Amniotic epithelial cell (primary cell): ENCODE data around the gene ZMYM2.
"Not testable (repeated sequence)": the region's sequence is repeated elsewhere in the genome, so short reads cannot be mapped to it uniquely, and the experiment has no call there.

Source experiments
- DNase-seq: peaks from one replicate; pipeline ENCODE4 v3.0.0-alpha.2; 2010; ENCODE audit warnings: low read depth

Gene ZMYM2

DNA sequence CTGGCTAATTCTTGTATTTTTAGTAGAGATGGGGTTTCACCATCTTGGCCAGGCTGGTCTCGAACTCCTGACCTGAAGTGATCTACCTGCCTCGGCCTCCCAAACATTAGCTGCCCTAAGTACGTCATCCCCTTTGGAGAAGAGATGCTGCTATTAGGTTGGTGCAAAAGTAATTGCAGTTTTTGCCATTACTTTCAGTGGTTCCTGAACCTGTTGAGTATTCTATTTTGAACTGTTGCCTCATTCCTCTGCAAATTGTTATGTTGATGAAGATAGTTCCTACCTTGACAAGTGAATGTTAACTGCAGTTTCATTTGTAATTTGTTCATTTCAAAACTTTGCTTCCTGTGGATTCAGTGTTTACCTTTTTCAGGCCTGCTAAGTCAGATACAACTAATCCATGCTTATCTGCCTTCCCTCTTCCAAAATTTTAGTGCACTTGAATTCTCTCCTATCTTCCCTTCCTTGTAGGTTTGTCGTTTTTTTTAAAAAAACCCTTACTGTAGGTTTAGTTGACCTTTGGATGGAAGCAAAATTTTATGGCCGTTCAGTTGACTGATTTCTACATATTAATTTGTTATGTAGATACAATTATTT lies 24.0 kb downstream of the ZMYM2 start:
- no peak for DNase-seq

DNA sequence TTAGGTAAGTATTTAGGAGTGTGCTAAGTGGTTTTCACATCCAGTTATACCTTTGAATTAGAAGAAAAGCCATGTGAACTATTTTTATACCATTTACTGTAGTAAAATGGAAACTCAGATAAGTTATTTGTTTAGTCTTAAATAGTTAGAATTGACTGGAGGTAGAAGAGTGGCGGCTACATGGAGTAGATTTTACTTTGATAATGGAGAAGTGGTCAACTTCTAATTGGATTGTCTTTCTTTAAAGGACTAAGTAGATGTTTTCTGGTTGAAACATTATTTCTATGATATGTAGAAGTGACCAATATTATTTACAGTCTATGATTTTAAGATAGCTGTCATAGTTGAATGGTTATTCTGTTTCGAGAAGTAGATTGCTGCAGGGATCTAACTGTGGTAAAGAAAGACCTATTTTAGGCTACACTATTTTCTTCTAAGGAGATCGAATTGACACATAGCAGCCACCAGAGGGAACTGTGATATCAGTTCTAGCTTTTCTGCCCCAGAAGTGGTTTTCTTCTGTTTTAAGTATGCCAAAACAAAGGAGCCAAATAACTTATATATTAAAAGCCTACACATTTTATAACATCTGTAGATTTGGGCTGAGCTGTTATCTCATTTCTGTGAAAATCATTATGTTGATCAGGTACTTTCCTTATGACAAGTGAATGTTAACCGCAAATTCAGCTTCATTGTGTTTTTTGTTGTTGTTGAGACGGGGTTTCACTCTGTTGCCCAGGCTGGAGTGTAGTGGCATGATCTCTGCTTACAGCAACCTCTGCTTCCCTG lies 26.1 kb downstream of the ZMYM2 start:
- peak; percentile 51 for DNase-seq

GRCh38 chr13:19985219-19985556 lies 26.7 kb downstream of the ZMYM2 start:
- DNase-seq, result no peak

DNA sequence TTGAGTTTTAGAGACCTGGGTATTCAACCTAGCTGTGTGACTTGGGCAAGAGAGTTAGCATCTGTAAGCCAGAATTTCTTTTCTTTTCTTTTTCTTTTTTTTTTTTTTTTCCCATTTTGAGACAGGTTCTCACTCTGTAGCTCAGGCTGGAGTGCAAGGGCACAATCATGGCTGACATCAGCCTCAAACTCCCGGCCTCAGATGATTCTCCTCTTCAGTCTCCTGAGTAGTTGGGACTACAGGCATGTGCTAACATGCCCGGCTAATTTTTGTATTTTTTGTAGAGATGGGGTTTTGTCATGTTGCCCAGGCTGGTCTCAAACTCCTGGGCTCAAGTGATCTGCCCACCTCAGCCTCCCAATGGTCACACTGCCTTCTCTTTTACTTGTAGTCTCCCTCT lies 33.0 kb downstream of the ZMYM2 start:
- DNase-seq, result no peak

- DNase-seq, result no peak
Observed at GRCh38 chr13:19993024-19993423, 34.5 kb downstream of the ZMYM2 start.

DNA sequence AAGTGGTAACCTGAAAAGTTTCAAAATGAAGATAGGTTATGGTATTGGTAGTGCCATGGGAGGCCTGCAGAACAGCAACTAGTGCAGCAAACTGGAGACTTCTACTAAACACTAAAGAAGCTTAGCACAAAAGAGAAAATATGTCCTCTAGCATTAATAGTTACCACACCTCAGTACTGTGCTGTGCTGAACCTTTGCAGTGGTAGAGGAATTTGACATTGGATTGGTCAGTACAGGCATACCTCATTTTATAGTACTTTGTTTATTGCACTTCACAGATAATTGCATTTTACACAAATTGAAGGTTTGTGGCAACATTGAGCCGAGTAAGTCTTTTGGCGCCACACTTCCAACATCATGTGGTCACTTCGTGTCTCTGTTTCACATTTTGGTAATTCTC lies 40.4 kb downstream of the ZMYM2 start:
- DNase-seq, result no peak

GRCh38 chr13:20000062-20000552 lies 41.6 kb downstream of the ZMYM2 start:
- no peak for DNase-seq

GRCh38 chr13:20001366-20002190 lies 43.1 kb downstream of the ZMYM2 start:
- peak; percentile 89 for DNase-seq

DNA sequence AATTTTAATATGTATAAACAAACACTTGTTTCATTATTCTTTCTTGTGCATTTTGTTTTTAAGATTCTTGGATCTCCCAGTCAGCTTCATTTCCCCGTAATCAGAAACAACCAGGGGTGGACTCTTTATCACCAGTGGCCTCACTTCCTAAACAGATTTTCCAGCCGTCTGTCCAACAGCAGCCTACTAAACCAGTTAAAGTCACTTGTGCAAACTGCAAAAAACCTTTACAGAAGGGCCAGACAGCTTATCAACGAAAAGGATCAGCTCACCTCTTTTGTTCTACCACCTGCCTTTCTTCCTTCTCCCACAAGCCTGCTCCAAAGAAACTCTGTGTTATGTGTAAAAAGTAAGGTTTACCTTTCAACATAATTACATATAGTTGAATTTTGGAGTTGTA lies 44.3 kb downstream of the ZMYM2 start:
- DNase-seq, result no peak

DNA sequence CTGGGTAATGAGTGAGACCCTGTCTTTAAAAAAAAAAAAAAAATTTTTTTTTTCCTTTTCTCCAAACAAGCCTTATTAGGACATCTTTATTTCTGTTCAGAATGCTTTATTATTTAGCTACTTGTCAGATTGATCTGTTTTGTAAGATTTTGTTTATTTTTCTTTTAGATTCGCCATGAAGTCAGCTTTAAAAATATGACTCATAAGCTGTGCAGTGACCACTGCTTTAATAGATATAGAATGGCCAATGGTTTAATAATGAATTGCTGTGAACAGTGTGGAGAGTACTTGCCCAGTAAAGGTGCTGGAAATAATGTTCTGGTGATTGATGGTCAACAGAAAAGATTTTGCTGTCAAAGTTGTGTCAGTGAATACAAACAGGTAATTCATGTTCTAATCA lies 47.7 kb downstream of the ZMYM2 start:
- DNase-seq, result peak; percentile 46

DNA sequence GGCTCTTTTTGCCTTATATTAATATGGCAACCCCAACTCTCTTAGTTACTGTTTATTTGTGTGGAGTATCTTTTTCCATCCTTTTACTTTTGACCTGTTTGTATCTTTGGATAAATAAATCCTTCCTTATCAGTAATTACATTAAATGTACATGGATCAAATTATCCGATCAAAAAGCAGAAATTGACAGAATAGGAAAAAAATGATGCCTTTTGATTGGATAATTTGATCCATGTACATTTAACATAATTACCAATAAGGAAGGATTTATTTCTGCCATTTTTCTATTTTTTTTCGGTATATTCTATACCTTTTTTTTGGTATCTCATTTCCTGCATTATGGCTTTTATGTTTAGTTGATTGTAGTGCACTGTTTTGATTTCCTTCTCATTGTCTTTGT lies 57.2 kb downstream of the ZMYM2 start:
- DNase-seq, result no peak

DNA sequence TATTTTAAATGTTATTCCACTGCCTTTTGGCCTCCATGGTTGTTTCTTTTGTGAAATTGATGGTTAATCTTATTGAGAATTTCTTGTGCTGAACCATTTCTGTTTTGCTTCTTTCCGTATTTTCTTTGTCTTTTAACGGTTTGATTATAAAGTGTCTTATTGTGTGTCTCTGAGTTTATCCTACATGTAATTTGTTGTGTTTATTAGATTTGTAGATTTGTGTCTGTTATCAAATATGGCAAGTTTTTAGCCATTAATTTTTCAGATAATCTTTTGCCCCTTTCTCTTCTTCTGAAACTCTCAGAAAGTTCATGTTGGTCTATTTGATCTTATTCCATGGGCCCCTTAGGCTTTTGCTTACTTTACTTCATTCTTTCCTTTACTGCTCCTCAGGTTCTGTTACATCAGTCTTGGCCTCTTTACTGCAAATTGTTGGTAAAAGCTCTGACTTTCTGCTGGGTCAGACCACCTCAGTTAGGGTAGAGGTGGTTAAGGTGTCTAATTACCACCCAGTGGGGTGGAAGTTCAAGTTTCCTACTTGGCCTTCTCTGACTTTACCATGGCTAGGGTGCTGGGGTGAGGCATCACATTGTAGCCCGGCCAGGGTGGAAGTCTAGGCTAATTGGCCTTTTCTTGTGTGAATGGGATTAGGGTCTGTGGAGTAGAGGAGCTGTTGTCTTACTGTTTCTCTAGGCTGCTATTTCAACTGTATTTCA lies 58.3 kb downstream of the ZMYM2 start:
- DNase-seq, result no peak

DNA sequence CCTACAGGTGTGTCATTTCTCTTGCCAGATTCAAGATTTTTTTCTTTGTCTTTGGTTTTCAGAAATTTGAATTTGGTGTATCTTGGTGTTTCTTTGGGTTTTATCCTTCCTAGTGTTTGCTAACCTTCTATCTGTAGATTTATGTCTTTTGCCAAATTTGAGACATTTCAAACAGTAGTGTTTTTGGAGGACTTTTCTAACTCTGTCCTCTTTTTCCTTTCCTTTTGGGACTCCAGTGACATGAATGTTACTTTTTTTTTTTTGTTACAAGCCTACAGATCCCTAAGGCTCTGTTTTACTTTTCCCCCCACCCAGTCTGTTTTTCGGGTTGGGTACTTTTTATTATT lies 58.8 kb downstream of the ZMYM2 start:
- no peak for DNase-seq

- DNase-seq, result no peak
Observed at GRCh38 chr13:20019043-20019442, 60.5 kb downstream of the ZMYM2 start.

DNA sequence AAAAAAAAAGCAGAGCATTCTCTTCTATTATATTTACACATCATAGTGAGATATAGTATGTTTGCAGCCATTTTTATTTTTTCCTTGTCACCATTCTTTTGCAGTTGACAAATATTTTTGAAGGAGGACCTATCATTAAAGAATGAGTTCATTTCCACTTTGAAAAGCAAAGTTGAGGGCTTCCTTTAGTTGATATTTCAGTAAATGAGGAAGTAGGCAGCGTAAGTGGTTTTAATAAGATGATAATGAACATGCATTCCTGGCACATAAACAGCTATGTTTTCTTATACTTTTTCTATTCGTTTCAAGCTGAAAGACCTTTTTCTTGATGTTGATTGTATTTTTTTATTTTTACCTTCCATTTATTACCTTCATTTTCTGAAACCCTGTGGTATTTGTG lies 66.2 kb downstream of the ZMYM2 start:
- no peak for DNase-seq

DNA sequence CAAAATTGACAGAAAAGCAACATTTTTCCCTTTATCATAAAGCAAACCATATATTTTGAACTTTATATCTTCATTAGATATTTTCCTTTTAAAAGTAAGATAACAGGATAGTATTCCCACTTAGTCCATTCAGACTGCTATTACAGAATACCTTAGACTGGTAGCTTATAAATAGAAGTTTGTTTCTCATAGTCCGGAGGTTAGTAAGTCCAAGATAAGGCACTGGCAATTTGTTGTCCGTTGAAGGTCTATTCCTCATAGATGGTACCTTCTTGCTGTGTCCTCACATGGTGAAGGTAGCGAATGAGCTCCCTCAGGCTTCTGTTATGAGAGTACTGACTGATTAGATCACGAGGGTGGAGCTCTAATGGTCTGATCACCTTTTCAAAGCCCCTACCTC lies 70.4 kb downstream of the ZMYM2 start:
- DNase-seq, result no peak

DNA sequence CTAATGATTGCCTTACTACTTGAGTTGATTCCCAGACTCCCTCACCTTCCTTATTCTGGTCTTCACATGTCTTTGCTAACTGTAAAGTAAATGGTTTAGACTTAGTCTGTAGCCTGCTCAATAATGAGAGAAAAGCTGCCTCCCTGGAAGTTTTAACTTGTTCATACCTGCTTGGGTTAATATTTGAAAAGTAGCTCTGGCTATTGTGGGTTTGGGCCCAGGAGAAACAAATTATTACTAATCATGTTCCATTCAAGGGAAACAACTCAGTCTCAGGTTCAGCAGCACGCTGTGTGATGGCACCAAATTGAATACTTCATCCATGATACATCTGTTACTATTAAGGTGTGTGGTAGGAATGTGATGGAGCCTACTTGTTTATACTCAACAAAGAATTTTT lies 75.0 kb downstream of the ZMYM2 start:
- no peak for DNase-seq

- peak; percentile 13 for DNase-seq
Observed at GRCh38 chr13:20035130-20035529, 76.6 kb downstream of the ZMYM2 start.

DNA sequence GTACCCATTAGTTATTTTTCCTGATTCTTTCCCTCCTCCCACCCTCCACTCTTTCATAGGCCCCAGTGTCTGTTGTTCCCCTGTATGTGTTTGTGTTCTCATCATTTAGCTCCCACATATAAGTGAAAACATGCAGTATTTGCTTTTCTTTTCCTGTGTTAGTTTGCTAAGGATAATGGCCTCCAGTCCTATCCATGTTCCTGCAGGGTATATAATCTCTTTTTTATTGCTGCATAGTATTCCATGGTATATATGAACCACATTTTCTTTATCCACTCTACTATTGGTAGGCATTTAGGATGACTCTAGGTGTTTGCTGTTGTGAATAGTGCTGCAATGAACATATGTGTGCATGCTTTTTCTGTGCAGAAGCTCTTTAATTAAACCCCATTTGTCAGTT lies 79.4 kb downstream of the ZMYM2 start:
- no peak for DNase-seq

- not testable (repeated sequence) for DNase-seq
Observed at GRCh38 chr13:20042603-20043002, 84.1 kb downstream of the ZMYM2 start.

- no peak for DNase-seq
Observed at GRCh38 chr13:20043207-20043925, 84.8 kb downstream of the ZMYM2 start.

- no peak for DNase-seq
Observed at GRCh38 chr13:20044086-20044485, 85.6 kb downstream of the ZMYM2 start.
